GM12878 (cell line): ENCODE data around the gene TUFM. TPM values are rescaled to one million over a fixed set of nuclear protein-coding genes. Genes with fewer than 3 reads are reported as not detected.
A peak's percentile ranks its signal among the peaks of the same experiment; 100 is the strongest.

Experiments used
- ATAC-seq: fragments of 200-7000 bp; cut with Tn5 transposase; 3 replicates; pipeline ENCODE4 v1.9.1; 2020; ENCODE audit warnings: mild to moderate bottlenecking, moderate library complexity
- BruUV-seq: library from RNA; stranded (reverse); fragments of 400-500 nt; replicated peaks from 2 replicates; lab custom pipeline; 2021; lab: Mats Ljungman, UMichigan
- CTCF ChIA-PET: fragments of 300-600 bp; sonication (Branson Sonifier 250); formaldehyde crosslinking; extraction: SDS; loops from one replicate; lab custom pipeline; 2021; ENCODE audit warnings: inconsistent platforms; lab: Yijun Ruan, JAX
- POLR2A ChIA-PET: fragments of 350-600 bp; formaldehyde crosslinking; extraction: SDS; loops from one replicate; lab custom pipeline; 2021; ENCODE audit warnings: inconsistent platforms; lab: Charles Lee
- RAD21 ChIA-PET: fragments of 300-600 bp; sonication (Branson Sonifier 250); formaldehyde crosslinking; loops from one replicate; lab custom pipeline; 2023; ENCODE audit warnings: antibody characterized with exemption; ENCODE audit not compliant: unreplicated experiment; lab: Charles Lee
- SMC1A ChIA-PET: fragments of 300-600 bp; sonication (Branson Sonifier 250); formaldehyde crosslinking; loops from one replicate; lab custom pipeline; 2023; ENCODE audit not compliant: unreplicated experiment, uncharacterized antibody; lab: Charles Lee
- DNase-seq: peaks from one replicate; pipeline ENCODE4 v3.0.0-alpha.2; 2011; ENCODE audit warnings: low read depth, low spot score
- FAIRE-seq: peaks from 3 replicates; lab custom pipeline; 2011; peaks lifted over from hg19 to GRCh38; lab: Jason Lieb, UNC
- H2AFZ ChIP-seq: 2 replicates; pipeline ENCODE4 v1.6.0; 2011; ENCODE audit warnings: low read depth, low read length, control low read depth; ENCODE audit not compliant: control insufficient read depth
- H3K27ac ChIP-seq: 2 replicates; pipeline ENCODE4 v1.5.1; 2011; ENCODE audit warnings: control low read depth; ENCODE audit not compliant: control insufficient read depth, insufficient read depth
- H3K27me3 ChIP-seq, 2 experiments: replicated peaks in 1 of 2; 2 replicates each; pipeline versions ENCODE4 v1.6.0 to v1.6.1; 2011; ENCODE audit warnings: low read length in 1 of 2; ENCODE audit not compliant: control insufficient read depth in 2 of 2, insufficient read depth in 2 of 2
- H3K36me3 ChIP-seq, 2 experiments: 2 replicates each; pipeline ENCODE4 v1.5.1; 2011; ENCODE audit warnings: low read length in 1 of 2; ENCODE audit not compliant: control insufficient read depth in 2 of 2, insufficient read depth in 2 of 2
- H3K4me1 ChIP-seq: 2 replicates; pipeline ENCODE4 v1.6.1; 2011; ENCODE audit warnings: mild to moderate bottlenecking, low read length, moderate library complexity, mixed read lengths; ENCODE audit not compliant: control insufficient read depth, insufficient read depth
- H3K4me2 ChIP-seq: 2 replicates; pipeline ENCODE4 v1.6.0; 2011; ENCODE audit warnings: control low read depth; ENCODE audit not compliant: control insufficient read depth, insufficient read depth
- H3K4me3 ChIP-seq: fragments of 200-600 bp; sonication (generic); 2 replicates; pipeline ENCODE4 v1.5.1; 2016
- H3K79me2 ChIP-seq: 2 replicates; pipeline ENCODE4 v1.6.0; 2011; ENCODE audit warnings: low read length; ENCODE audit not compliant: control insufficient read depth, insufficient read depth
- H3K9ac ChIP-seq: 2 replicates; pipeline ENCODE4 v1.8.0; 2011; ENCODE audit warnings: low read length, control low read depth, mixed read lengths; ENCODE audit not compliant: control insufficient read depth, insufficient read depth
- H3K9me3 ChIP-seq: replicated peaks from 3 replicates; pipeline ENCODE4 v1.5.1; 2011; ENCODE audit warnings: mild to moderate bottlenecking, low read length; ENCODE audit not compliant: control insufficient read depth, insufficient read depth
- H4K20me1 ChIP-seq: 2 replicates; pipeline ENCODE4 v1.6.0; 2011; ENCODE audit not compliant: control insufficient read depth, insufficient read depth
- ATF7 ChIP-seq: fragments of 450-650 bp; IDR thresholded peaks from 2 replicates; pipeline ENCODE4 v1.6.1; 2016; ENCODE audit warnings: low read depth, mild to moderate bottlenecking
- BCL11A ChIP-seq: IDR thresholded peaks from 2 replicates; pipeline ENCODE4 v1.6.1; 2011; ENCODE audit warnings: low read depth, low read length
- CHD2 ChIP-seq: IDR thresholded peaks from 2 replicates; pipeline ENCODE4 v1.6.1; 2011; ENCODE audit warnings: low read depth, low read length, improper control_type of control experiment, borderline replicate concordance
- DPF2 ChIP-seq: fragments of 450-650 bp; IDR thresholded peaks from 2 replicates; pipeline ENCODE4 v1.6.1; 2017; ENCODE audit warnings: mild to moderate bottlenecking
- HDGF ChIP-seq: fragments of 450-650 bp; IDR thresholded peaks from 2 replicates; pipeline ENCODE4 v1.6.1; 2016; ENCODE audit warnings: antibody characterized with exemption
- LARP7 ChIP-seq: fragments of 450-650 bp; IDR thresholded peaks from 2 replicates; pipeline ENCODE4 v1.6.1; 2017; ENCODE audit warnings: mild to moderate bottlenecking
- PAX8 ChIP-seq: fragments of 450-650 bp; IDR thresholded peaks from 2 replicates; pipeline ENCODE4 v1.6.1; 2017; ENCODE audit warnings: mild to moderate bottlenecking, moderate library complexity
- POLR2A ChIP-seq: IDR thresholded peaks from 2 replicates; pipeline ENCODE4 v1.6.1; 2011; ENCODE audit warnings: low read depth, mild to moderate bottlenecking, low read length
- POLR2AphosphoS5 ChIP-seq: IDR thresholded peaks from 2 replicates; pipeline ENCODE4 v1.6.1; 2011; ENCODE audit warnings: mild to moderate bottlenecking, low read length, inconsistent platforms
- SPI1 ChIP-seq: IDR thresholded peaks from 2 replicates; pipeline ENCODE4 v1.6.1; 2011; ENCODE audit warnings: low read depth, mild to moderate bottlenecking, low read length, moderate library complexity, borderline replicate concordance; ENCODE audit not compliant: insufficient read depth
- SRF ChIP-seq, 2 experiments: IDR thresholded peaks; 2 replicates each; pipeline ENCODE4 v1.6.1; 2011; ENCODE audit warnings: low read depth in 2 of 2, low read length in 2 of 2, mild to moderate bottlenecking in 1 of 2, moderate library complexity in 1 of 2
- TCF7 ChIP-seq: IDR thresholded peaks from 2 replicates; pipeline ENCODE4 v1.6.1; 2014; ENCODE audit warnings: antibody characterized with exemption, borderline replicate concordance
- WGBS: methylation state at CpG from one replicate; pipeline ENCODE4 v1.1.6; 2016; ENCODE audit warnings: low lambda C conversion rate; ENCODE audit not compliant: insufficient replicate concordance, insufficient coverage; ENCODE audit errors: missing lambda C conversion rate; 5-methylcytosine and 5-hydroxymethylcytosine counted together
- in situ Hi-C: fragments of 300-500 bp; cut with MboI; formaldehyde crosslinking; loops from 9 replicates; pipeline ENCODE4 v1.14.3; 2018; ENCODE audit warnings: mixed read lengths
- intact Hi-C: fragments of 100-400 bp; cut with micrococcal nuclease; formaldehyde crosslinking; loops from one replicate; pipeline ENCODE4 v1.14.2; 2022; ENCODE audit not compliant: unreplicated experiment
- polyA plus RNA-seq, 11 experiments: library from polyadenylated mRNA; depleted of rRNA in 4 of 11; unstranded in 6 of 11; stranded (reverse) in 5 of 11; fragments of >200 nt; fragmentation: Nextera tagmentation in 4 of 11; fragmentation: Illumina TruSeq in 1 of 11; extraction: Ambion mirVana in 4 of 11; extraction: Trizol in 1 of 11; gene quantifications; 1 replicate in 1 of 11; 2 replicates in 10 of 11; pipeline versions ENCODE4 v1.2.1 to v1.2.3, GENCODE V29; 2011 to 2016; ENCODE audit warnings: inconsistent platforms in 2 of 11, missing spikeins in 2 of 11, low read depth in 1 of 11
- total RNA-seq, 4 experiments: library from RNA; depleted of rRNA in 3 of 4; stranded (reverse); fragments of >200 nt in 3 of 4; fragmentation: Illumina TruSeq in 1 of 4; extraction: Trizol in 1 of 4; gene quantifications; 2 replicates each; pipeline versions ENCODE4 v1.2.1 to v1.2.3, GENCODE V29; 2013 to 2021

The TUFM gene
- total and polyA plus RNA-seq, 10 of the 15 experiments (the other 5 are each of a cell fraction or from before 2014, with no cell fraction given): 23.4 to 354 (median 182) TPM

DNA sequence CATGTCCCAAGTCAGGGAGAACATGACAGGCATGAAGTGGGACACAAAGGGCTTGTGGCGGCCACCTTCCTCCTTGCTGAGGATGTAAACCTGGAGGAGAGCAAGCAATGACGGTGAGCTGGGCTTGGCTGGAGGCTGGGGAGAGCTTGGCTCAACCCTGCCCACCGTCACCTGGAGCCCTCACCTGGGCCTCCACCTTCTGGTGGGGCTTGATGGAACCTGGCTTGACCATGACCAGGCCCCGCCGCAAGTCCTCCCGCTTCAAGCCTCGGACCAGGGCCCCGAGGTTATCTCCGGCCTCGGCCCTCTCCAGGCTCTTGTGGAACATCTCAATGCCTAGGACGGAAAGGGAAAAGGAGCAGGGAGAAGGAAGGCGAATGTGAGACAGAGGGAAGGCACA lies 2.4 kb downstream of the TUFM start:
- CTCF ChIA-PET: interaction anchor here (1.8 kb wide), 1 partner anchor 101 kb away, joined by 12 read pairs; no protein-coding TSS in a partner anchor
- Histone ChIP-seq H2AFZ (no peak overlapping the region), H3K36me3 (peaks cover 9 to 10% of the 10 kb centered on the region in 2 experiments), H3K79me2 (peaks cover 23% of the 10 kb centered on the region), H3K9ac (no peak overlapping the region), H3K4me1 (peaks cover 9% of the 10 kb centered on the region), H3K27me3 (no peaks in the 10 kb centered on the region), H3K4me2 (no peak overlapping the region), H3K27ac (no peak overlapping the region), H3K9me3 (no peaks in the 10 kb centered on the region), H3K4me3 (no peak overlapping the region), H4K20me1 (no peaks in the 10 kb centered on the region)
- TF ChIP-seq TCF7: no peak
- TF ChIP-seq HDGF: no peak
- TF ChIP-seq ATF7: no peak
- no peak for TF ChIP-seq LARP7
- no peak for TF ChIP-seq PAX8
- TF ChIP-seq DPF2: no peak
- TF ChIP-seq CHD2: no peak
- TF ChIP-seq POLR2AphosphoS5: no peak
- TF ChIP-seq POLR2A: peak; percentile 49
- in situ Hi-C loops (no loop called here), intact Hi-C loops (no loop called here)
- FAIRE-seq (no peak), ATAC-seq (no peak), DNase-seq (no peak)
- RAD21 ChIA-PET: no interaction called here
- 93% methylated on average over 12 of the region's 12 CpGs for WGBS
- BruUV-seq: no TSS peak
- POLR2A ChIA-PET: no interaction called here
- SMC1A ChIA-PET: no interaction called here

DNA sequence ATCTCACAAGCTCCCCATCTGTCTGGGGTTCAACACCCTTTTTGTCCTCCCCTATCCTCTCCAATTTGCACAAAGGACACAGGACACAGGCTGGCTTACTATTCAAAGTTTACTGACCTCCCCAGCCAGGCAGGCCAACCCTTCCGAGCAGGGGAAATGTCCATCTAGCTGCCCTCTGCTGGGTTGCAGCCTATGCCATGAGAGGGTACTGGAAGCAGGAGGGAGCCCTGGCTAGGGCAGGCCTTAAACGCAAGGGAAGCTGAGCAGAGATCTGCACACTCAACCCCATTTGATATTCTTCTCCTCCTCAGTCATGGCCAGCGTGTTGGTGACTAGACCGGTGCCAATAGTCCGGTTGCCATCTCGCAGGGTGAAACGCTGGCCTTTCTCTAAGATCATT lies 3.5 kb downstream of the TUFM start:
- in situ Hi-C loops: no loop called here
- FAIRE-seq: no peak

More for the DNA sequence above, 3.5 kb downstream of the TUFM start:
- Histone ChIP-seq H3K27ac (no peak overlapping the region), H3K4me1 (peaks cover 9% of the 10 kb centered on the region), H3K27me3 (no peaks in the 10 kb centered on the region), H3K9me3 (no peaks in the 10 kb centered on the region), H3K4me3 (no peak overlapping the region), H3K9ac (no peak overlapping the region), H3K4me2 (no peak overlapping the region), H3K36me3 (peaks cover 9 to 19% of the 10 kb centered on the region in 2 experiments), H2AFZ (no peak overlapping the region), H4K20me1 (no peaks in the 10 kb centered on the region), H3K79me2 (peaks cover 23% of the 10 kb centered on the region)
- DNase-seq (no peak), ATAC-seq (no peak)
- POLR2A ChIA-PET: interaction anchor here (0.5 to 1.7 kb wide), 2 partner anchors 15 to 91 kb away, joined by 3 to 7 read pairs; no protein-coding TSS in a partner anchor
- RAD21 ChIA-PET: interaction anchor here (1.1 kb wide), 1 partner anchor 103 kb away, joined by 4 read pairs; no protein-coding TSS in a partner anchor
- peak; percentile 51 for TF ChIP-seq POLR2A
- TF ChIP-seq BCL11A: no peak
- TF ChIP-seq ATF7: no peak
- TF ChIP-seq POLR2AphosphoS5: peak; percentile 38; the same call in 1 of the 2 replicates
- no peak for TF ChIP-seq SPI1
- TF ChIP-seq SRF (IDR thresholded peaks at IDR 0.05; ENCODE audit: low read depth in 2 of 2, low read length in 2 of 2): no peak
- BruUV-seq: no TSS peak
- SMC1A ChIA-PET: interaction anchor here (1.0 to 1.2 kb wide), 2 partner anchors 18 to 102 kb away, joined by 3 to 4 read pairs; no protein-coding TSS in a partner anchor
- CTCF ChIA-PET: interaction anchor here (1.0 to 2.4 kb wide), 2 partner anchors 13 to 102 kb away, joined by 4 to 7 read pairs; no protein-coding TSS in a partner anchor
- intact Hi-C loops: no loop called here
- 96% methylated on average over 7 of the region's 7 CpGs for WGBS
